D721Med (cell line): ENCODE data around the gene CERK.

Source experiments
- DNase-seq: peaks from one replicate; pipeline ENCODE4 v3.0.0; 2011; ENCODE audit warnings: low spot score; ENCODE audit not compliant: insufficient read length
- FAIRE-seq: peaks from 2 replicates; lab custom pipeline; 2011; peaks lifted over from hg19 to GRCh38; lab: Jason Lieb, UNC
- CTCF ChIP-seq: IDR thresholded peaks from 2 replicates; pipeline ENCODE4 v1.5.1; 2012; ENCODE audit warnings: mild to moderate bottlenecking, control low read depth; ENCODE audit not compliant: insufficient read depth; ENCODE audit errors: missing control alignments

The CERK gene

GRCh38 chr22:46742576-46743221 is 4.6 kb upstream of the CERK start:
- no peak for TF ChIP-seq CTCF
- FAIRE-seq (no peak), DNase-seq (no peak)

GRCh38 chr22:46741974-46742519 is 4.0 kb upstream of the CERK start:
- DNase-seq (no peak), FAIRE-seq (no peak)
- TF ChIP-seq CTCF, result no peak

- DNase-seq (no peak), FAIRE-seq (no peak)
- no peak for TF ChIP-seq CTCF
These were observed 3.1 kb upstream of the CERK start for GRCh38 chr22:46740910-46741780.

GRCh38 chr22:46739094-46739870 is 1.2 kb upstream of the CERK start:
- FAIRE-seq (no peak), DNase-seq (peak; percentile 25)
- no peak for TF ChIP-seq CTCF

- no peak for FAIRE-seq
- no peak for DNase-seq
- no peak for TF ChIP-seq CTCF
These were observed 618 bp upstream of the CERK start for GRCh38 chr22:46738647-46739093.

- FAIRE-seq (no peak), DNase-seq (peak; percentile 13)
- TF ChIP-seq CTCF, result no peak
These were observed 712 bp downstream of the CERK start for GRCh38 chr22:46737105-46737975.
